A549 (cell line): ENCODE measurements around the gene SPTLC3. TPM values are rescaled to one million over a fixed set of nuclear protein-coding genes. Genes with fewer than 3 reads are reported as not detected.

Experiments used
- ATAC-seq, 2 experiments: fragments of 200-7000 bp in 1 of 2; fragments of >200 bp in 1 of 2; cut with Nextera tagmentation in 1 of 2; cut with Tn5 transposase in 1 of 2; 3 replicates each; pipeline versions ENCODE4 v1.8.0 to v1.9.1; 2018 to 2020; ENCODE audit warnings: mild to moderate bottlenecking in 1 of 2, moderate library complexity in 1 of 2
- CTCF ChIA-PET: fragments of 300-600 bp; sonication (Branson Sonifier 250); formaldehyde crosslinking; extraction: SDS; loops from one replicate; lab custom pipeline; 2021; ENCODE audit warnings: antibody characterized with exemption, inconsistent platforms; lab: Yijun Ruan, JAX
- POLR2A ChIA-PET: fragments of 350-600 bp; formaldehyde crosslinking; extraction: SDS; loops from one replicate; lab custom pipeline; 2021; ENCODE audit warnings: antibody characterized with exemption, inconsistent platforms; lab: Yijun Ruan, JAX
- DNase-seq, 2 experiments: peaks; one replicate each; pipeline versions ENCODE4 v3.0.0 to v3.0.0-alpha.2; 2011 to 2016; ENCODE audit warnings: low read depth in 1 of 2, low spot score in 1 of 2
- FAIRE-seq: peaks from 2 replicates; lab custom pipeline; 2011; peaks lifted over from hg19 to GRCh38; lab: Jason Lieb, UNC
- H3K27ac ChIP-seq, 2 experiments: fragments of >200 bp; sonication (Bioruptor Twin); formaldehyde crosslinking; 3 replicates each; pipeline ENCODE4 v1.5.1; 2016 to 2017
- H3K4me1 ChIP-seq: fragments of >200 bp; sonication (Bioruptor Twin); formaldehyde crosslinking; 3 replicates; pipeline ENCODE4 v1.6.1; 2016
- H3K4me2 ChIP-seq: fragments of >200 bp; sonication (Bioruptor Twin); formaldehyde crosslinking; 3 replicates; pipeline ENCODE4 v1.6.1; 2016
- H3K4me3 ChIP-seq: fragments of >200 bp; sonication (Bioruptor Twin); formaldehyde crosslinking; 3 replicates; pipeline ENCODE4 v1.5.1; 2016
- H3K9me3 ChIP-seq: fragments of >200 bp; sonication (Bioruptor Twin); formaldehyde crosslinking; 3 replicates; pipeline ENCODE4 v1.6.1; 2016
- BCL3 ChIP-seq: fragments of >200 bp; sonication (Bioruptor Twin); formaldehyde crosslinking; IDR thresholded peaks from 3 replicates; pipeline ENCODE4 v1.6.1; 2016
- CTCF ChIP-seq: fragments of >200 bp; sonication (Bioruptor Twin); formaldehyde crosslinking; IDR thresholded peaks from 3 replicates; pipeline ENCODE4 v1.5.1; 2016
- EHF ChIP-seq: fragments of 250-450 bp; sonication (Bioruptor Pico); IDR thresholded peaks from 2 replicates; pipeline ENCODE4 v1.5.0; 2020; ENCODE audit warnings: mild to moderate bottlenecking
- EP300 ChIP-seq, 2 experiments: fragments of >200 bp; sonication (Bioruptor Twin); formaldehyde crosslinking; IDR thresholded peaks; 2 replicates in 1 of 2; 3 replicates in 1 of 2; pipeline ENCODE4 v1.6.1; 2016 to 2017
- ESRRA ChIP-seq: fragments of 150-350 bp; IDR thresholded peaks from 2 replicates; pipeline ENCODE4 v1.6.1; 2014; ENCODE audit warnings: mild to moderate bottlenecking, low read length, borderline replicate concordance
- FOSL2 ChIP-seq, 2 experiments: fragments of 450-650 bp in 1 of 2; fragments of >200 bp in 1 of 2; sonication (Bioruptor Twin) in 1 of 2; formaldehyde crosslinking; IDR thresholded peaks; 2 replicates each; pipeline versions ENCODE4 v1.5.0 to v1.6.1; 2016 to 2020; ENCODE audit warnings: mild to moderate bottlenecking in 1 of 2, moderate library complexity in 1 of 2
- FOXS1 ChIP-seq: fragments of 250-450 bp; sonication (Bioruptor Pico); IDR thresholded peaks from 2 replicates; pipeline ENCODE4 v1.5.0; 2020; ENCODE audit warnings: mild to moderate bottlenecking, moderate library complexity
- GATA3 ChIP-seq: IDR thresholded peaks from 2 replicates; pipeline ENCODE4 v1.6.1; 2012; ENCODE audit warnings: borderline replicate concordance
- HES2 ChIP-seq: fragments of >200 bp; sonication (Bioruptor Twin); formaldehyde crosslinking; IDR thresholded peaks from 2 replicates; pipeline ENCODE4 v1.6.1; 2016
- HOXB5 ChIP-seq: fragments of 250-450 bp; sonication (Bioruptor Pico); IDR thresholded peaks from 2 replicates; pipeline ENCODE4 v1.5.0; 2020; ENCODE audit warnings: mild to moderate bottlenecking, moderate library complexity
- JUN ChIP-seq, 2 experiments: fragments of >200 bp; sonication (Bioruptor Twin); formaldehyde crosslinking; IDR thresholded peaks; 2 replicates in 1 of 2; 3 replicates in 1 of 2; pipeline ENCODE4 v1.6.1; 2016 to 2017
- KDM1A ChIP-seq: fragments of 200-600 bp; sonication (generic); IDR thresholded peaks from 2 replicates; pipeline ENCODE4 v1.6.1; 2016; ENCODE audit warnings: low read depth, mild to moderate bottlenecking
- MAFK ChIP-seq: fragments of 450-650 bp; IDR thresholded peaks from 2 replicates; pipeline ENCODE4 v1.6.1; 2014; ENCODE audit not compliant: partially characterized antibody
- MAX ChIP-seq: IDR thresholded peaks from 2 replicates; pipeline ENCODE4 v1.6.1; 2012
- MAZ ChIP-seq: fragments of 150-350 bp; IDR thresholded peaks from 2 replicates; pipeline ENCODE4 v1.6.1; 2014; ENCODE audit warnings: antibody characterized with exemption, low read depth, low read length, borderline replicate concordance
- MYC ChIP-seq: IDR thresholded peaks from 2 replicates; pipeline ENCODE4 v1.6.1; 2012; ENCODE audit warnings: mild to moderate bottlenecking, inconsistent platforms, low read length, improper control_type of control experiment, borderline replicate concordance
- NPAS2 ChIP-seq: fragments of 250-450 bp; sonication (Bioruptor Pico); IDR thresholded peaks from 2 replicates; pipeline ENCODE4 v1.8.0; 2022; ENCODE audit warnings: mild to moderate bottlenecking, moderate library complexity, borderline replicate concordance
- POLR2AphosphoS2 ChIP-seq: conservative IDR thresholded peaks from 2 replicates; pipeline ENCODE4 v1.6.1; 2012; ENCODE audit warnings: low read length, improper control_type of control experiment, inconsistent platforms
- RAD21 ChIP-seq, 2 experiments: fragments of >200 bp in 1 of 2; sonication (Bioruptor Twin) in 1 of 2; formaldehyde crosslinking in 1 of 2; IDR thresholded peaks in 1 of 2; conservative IDR thresholded peaks in 1 of 2; 2 replicates in 1 of 2; 3 replicates in 1 of 2; pipeline ENCODE4 v1.6.1; 2012 to 2018; ENCODE audit warnings: inconsistent platforms in 1 of 2
- RNF2 ChIP-seq: fragments of 200-600 bp; sonication (generic); IDR thresholded peaks from 2 replicates; pipeline ENCODE4 v1.6.1; 2016; ENCODE audit warnings: low read depth, mild to moderate bottlenecking, antibody characterized with exemption, moderate library complexity, borderline replicate concordance
- SMC3 ChIP-seq: fragments of >200 bp; sonication (Bioruptor Twin); formaldehyde crosslinking; IDR thresholded peaks from 3 replicates; pipeline ENCODE4 v1.6.1; 2018; ENCODE audit warnings: inconsistent platforms
- SREBF2 ChIP-seq: fragments of 450-650 bp; IDR thresholded peaks from 2 replicates; pipeline ENCODE4 v1.6.1; 2014; ENCODE audit warnings: mild to moderate bottlenecking, moderate library complexity
- TFCP2L1 ChIP-seq: fragments of 250-450 bp; sonication (Bioruptor Pico); IDR thresholded peaks from 2 replicates; pipeline ENCODE4 v1.5.0; 2021; ENCODE audit warnings: mild to moderate bottlenecking
- ZFP36 ChIP-seq: fragments of 450-650 bp; IDR thresholded peaks from 2 replicates; pipeline ENCODE4 v1.6.1; 2014; ENCODE audit warnings: borderline replicate concordance; ENCODE audit not compliant: partially characterized antibody
- ZSCAN20 ChIP-seq: fragments of 250-450 bp; sonication (Bioruptor Pico); IDR thresholded peaks from 2 replicates; pipeline ENCODE4 v1.8.0; 2022; ENCODE audit warnings: mild to moderate bottlenecking, moderate library complexity
- WGBS: methylation state at CpG from one replicate; pipeline ENCODE4 v1.1.6; 2017; ENCODE audit errors: missing lambda C conversion rate; 5-methylcytosine and 5-hydroxymethylcytosine counted together
- polyA plus RNA-seq, 4 experiments: library from polyadenylated mRNA; depleted of rRNA in 3 of 4; stranded (reverse); fragments of >200 nt; fragmentation: RNase III in 1 of 4; extraction: RNeasy Plus Mini Kit Qiagen cat#74134 plus additional on column Dnase treatment in 1 of 4; gene quantifications; 2 replicates in 3 of 4; 3 replicates in 1 of 4; pipeline ENCODE4 v1.2.3, GENCODE V29; 2011 to 2017
- TF ChIP-seq, protein P1 (sequence below): fragments of 450-650 bp; IDR thresholded peaks from 2 replicates; pipeline ENCODE4 v1.6.1; 2014; ENCODE audit warnings: antibody characterized with exemption

The SPTLC3 gene
- polyA plus RNA-seq, 2 of the 4 experiments (the other 2 are of a cell fraction), result 0.10 to 0.57 TPM

GRCh38 chr20:12976720-12977309 lies 32.0 kb upstream of the SPTLC3 start:
- no peak overlapping the region for H3K4me3 ChIP-seq
- no peak for TF ChIP-seq MYC
- no peak for TF ChIP-seq POLR2AphosphoS2
- TF ChIP-seq KDM1A, result no peak
- no peak for TF ChIP-seq TFCP2L1
- no peak for TF ChIP-seq MAX
- TF ChIP-seq MAFK, result no peak
- no peak for TF ChIP-seq RAD21 (conservative IDR thresholded peaks at IDR 0.05 in 1 of 2, IDR thresholded peaks at IDR 0.05 in 1 of 2)
- TF ChIP-seq FOSL2 (IDR thresholded peaks at IDR 0.05), result no peak
- TF ChIP-seq FOSL2 (CRISPR knock-in tag; IDR thresholded peaks at IDR 0.05), result no peak
- TF ChIP-seq, all 56 proteins: peak for 0
- ChIA-PET POLR2A (no interaction called here), CTCF (interaction anchor here (0.6 to 3.5 kb wide), 12 partner anchors 10 to 1077 kb away, joined by 3 to 21 read pairs (median 5); no protein-coding TSS in a partner anchor)
- DNase-seq (no peak), FAIRE-seq (no peak), ATAC-seq (no peak; a peak in 1 of 6 replicates)
- peak overlapping the region in 1 of 2 experiments; percentile 22; a peak in 2 of 6 replicates for H3K27ac ChIP-seq
- 67% methylated on average over 6 of the region's 6 CpGs for WGBS
- peaks cover 24% of the 10 kb centered on the region; the same call in 2 of the 3 replicates for H3K4me1 ChIP-seq
- H3K4me2 ChIP-seq, result peak overlapping the region; percentile 60; the same call in 2 of the 3 replicates
- no peaks in the 10 kb centered on the region for H3K9me3 ChIP-seq

- H3K4me3 ChIP-seq, result no peak overlapping the region
- ATAC-seq (peak in 1 of 2 experiments; percentile 24; a peak in 1 of 6 replicates), FAIRE-seq (peak; percentile 46), DNase-seq (no peak)
- TF ChIP-seq NPAS2 (CRISPR knock-in tag), result no peak
- no peak for TF ChIP-seq ZFP36
- TF ChIP-seq SMC3, result no peak
- TF ChIP-seq, protein P1, sequence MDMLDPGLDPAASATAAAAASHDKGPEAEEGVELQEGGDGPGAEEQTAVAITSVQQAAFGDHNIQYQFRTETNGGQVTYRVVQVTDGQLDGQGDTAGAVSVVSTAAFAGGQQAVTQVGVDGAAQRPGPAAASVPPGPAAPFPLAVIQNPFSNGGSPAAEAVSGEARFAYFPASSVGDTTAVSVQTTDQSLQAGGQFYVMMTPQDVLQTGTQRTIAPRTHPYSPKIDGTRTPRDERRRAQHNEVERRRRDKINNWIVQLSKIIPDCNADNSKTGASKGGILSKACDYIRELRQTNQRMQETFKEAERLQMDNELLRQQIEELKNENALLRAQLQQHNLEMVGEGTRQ, result no peak
- TF ChIP-seq MAZ, result no peak
- no peak for TF ChIP-seq CTCF
- no peak for TF ChIP-seq SREBF2
- TF ChIP-seq JUN (IDR thresholded peaks at IDR 0.05), result no peak
- no peak for TF ChIP-seq ZSCAN20
- TF ChIP-seq BCL3, result no peak
- TF ChIP-seq EHF, result no peak
- no peak for TF ChIP-seq FOXS1
- no peak for TF ChIP-seq HES2
- no peak for TF ChIP-seq MAX
- no peak for TF ChIP-seq GATA3
- no peak for TF ChIP-seq EP300 (IDR thresholded peaks at IDR 0.05)
- TF ChIP-seq TFCP2L1, result no peak
- TF ChIP-seq ESRRA, result no peak
- no peak for TF ChIP-seq HOXB5 (CRISPR knock-in tag)
- TF ChIP-seq RNF2, result no peak
- peak overlapping the region; percentile 60 for H3K4me2 ChIP-seq
- WGBS, result 20% methylated on average over 3 of the region's 3 CpGs
- H3K9me3 ChIP-seq, result no peaks in the 10 kb centered on the region
- H3K4me1 ChIP-seq, result peaks cover 24% of the 10 kb centered on the region; the same call in 2 of the 3 replicates
- ChIA-PET POLR2A (no interaction called here), CTCF (interaction anchor here (0.6 to 3.5 kb wide), 9 partner anchors 9 to 1297 kb away, joined by 3 to 21 read pairs (median 9); no protein-coding TSS in a partner anchor)
- H3K27ac ChIP-seq, result peak overlapping the region in 1 of 2 experiments; percentile 22; a peak in 2 of 6 replicates
These were observed 31.2 kb upstream of the SPTLC3 start for GRCh38 chr20:12977328-12978125.
